H1 (cell line): ENCODE data around the gene ZBED6. TPM values are rescaled to one million over a fixed set of nuclear protein-coding genes. Genes with fewer than 3 reads are reported as not detected.

Experiments
- CTCF ChIA-PET: fragments of 300-600 bp; sonication (Branson Sonifier 250); formaldehyde crosslinking; loops from one replicate; lab custom pipeline; 2021; ENCODE audit not compliant: partially characterized antibody; lab: Charles Lee
- POLR2A ChIA-PET: fragments of 300-600 bp; sonication (Branson Sonifier 250); formaldehyde crosslinking; loops from one replicate; lab custom pipeline; 2021; ENCODE audit warnings: inconsistent platforms; ENCODE audit not compliant: partially characterized antibody; lab: Charles Lee
- DNase-seq, 2 experiments: peaks; one replicate each; pipeline versions ENCODE4 v3.0.0 to v3.0.0-alpha.2; 2010 to 2022; ENCODE audit warnings: low spot score in 2 of 2, low read depth in 1 of 2, mixed read lengths in 1 of 2
- FAIRE-seq: peaks from 2 replicates; lab custom pipeline; 2011; peaks lifted over from hg19 to GRCh38; lab: Jason Lieb, UNC
- H2AFZ ChIP-seq: 2 replicates; pipeline ENCODE4 v1.8.1; 2012; ENCODE audit warnings: low read length, inconsistent platforms
- H2AK5ac ChIP-seq: 2 replicates; pipeline ENCODE4 v1.6.1; 2013; ENCODE audit warnings: low read depth, low read length
- H2BK120ac ChIP-seq: replicated peaks from 2 replicates; pipeline ENCODE3; 2013; ENCODE audit warnings: low read depth, low read length, inconsistent platforms
- H2BK12ac ChIP-seq: 2 replicates; pipeline ENCODE4 v1.6.1; 2013; ENCODE audit warnings: low read depth, low read length
- H2BK15ac ChIP-seq: 2 replicates; pipeline ENCODE4 v1.6.1; 2013; ENCODE audit warnings: low read length
- H2BK20ac ChIP-seq: 2 replicates; pipeline ENCODE4 v1.6.1; 2013; ENCODE audit warnings: low read length
- H2BK5ac ChIP-seq: 2 replicates; pipeline ENCODE4 v1.6.1; 2013; ENCODE audit warnings: low read depth, low read length
- H3K14ac ChIP-seq: 2 replicates; pipeline ENCODE4 v1.6.1; 2013; ENCODE audit warnings: inconsistent platforms; ENCODE audit not compliant: insufficient read length
- H3K18ac ChIP-seq: 2 replicates; pipeline ENCODE4 v1.6.1; 2013; ENCODE audit warnings: low read length; ENCODE audit errors: extremely low read depth
- H3K23ac ChIP-seq: 2 replicates; pipeline ENCODE4 v1.6.1; 2013; ENCODE audit warnings: inconsistent platforms; ENCODE audit not compliant: insufficient read length
- H3K23me2 ChIP-seq: 2 replicates; pipeline ENCODE4 v1.6.1; 2013; ENCODE audit warnings: low read depth, low read length
- H3K27ac ChIP-seq: 2 replicates; pipeline ENCODE4 v1.6.1; 2011; ENCODE audit warnings: low read depth, low read length, inconsistent platforms
- H3K27me3 ChIP-seq, 4 experiments: replicated peaks in 1 of 4; 1 replicate in 1 of 4; 2 replicates in 3 of 4; pipeline versions ENCODE4 v1.6.1 to v1.8.1; 2011 to 2013; ENCODE audit warnings: low read length in 3 of 4, mild to moderate bottlenecking in 3 of 4, inconsistent platforms in 2 of 4, mixed read lengths in 2 of 4, moderate library complexity in 1 of 4; ENCODE audit not compliant: control insufficient read depth in 3 of 4, insufficient read depth in 3 of 4; ENCODE audit errors: extremely low read depth in 1 of 4
- H3K36me3 ChIP-seq, 4 experiments: 2 replicates each; pipeline versions ENCODE4 v1.6.1 to v1.8.1; 2011 to 2013; ENCODE audit warnings: mild to moderate bottlenecking in 4 of 4, low read length in 3 of 4, moderate library complexity in 2 of 4, control low read depth in 1 of 4, inconsistent platforms in 1 of 4; ENCODE audit not compliant: insufficient read depth in 4 of 4, control insufficient read depth in 2 of 4
- H3K4ac ChIP-seq: replicated peaks from 2 replicates; pipeline ENCODE3; 2013; ENCODE audit warnings: low read length, low read depth, mixed read lengths, inconsistent platforms; ENCODE audit not compliant: insufficient read length
- H3K4me1 ChIP-seq, 4 experiments: replicated peaks in 1 of 4; 1 replicate in 1 of 4; 2 replicates in 3 of 4; pipeline versions ENCODE4 v1.6.1 to v1.8.1; 2011 to 2013; ENCODE audit warnings: low read length in 3 of 4, inconsistent platforms in 2 of 4, mixed read lengths in 1 of 4; ENCODE audit not compliant: insufficient read depth in 4 of 4, control insufficient read depth in 3 of 4
- H3K4me2 ChIP-seq, 2 experiments: 2 replicates each; pipeline versions ENCODE4 v1.6.1 to v1.8.1; 2011 to 2013; ENCODE audit warnings: low read depth in 2 of 2, low read length in 2 of 2, control low read depth in 1 of 2, inconsistent platforms in 1 of 2, mild to moderate bottlenecking in 1 of 2; ENCODE audit not compliant: insufficient read depth in 1 of 2
- H3K4me3 ChIP-seq, 4 experiments: fragments of 200-600, 300-600 bp in 1 of 4; sonication (generic), shearing (Covaris generic), sonication (Bioruptor Twin) in 1 of 4; 2 replicates each; pipeline versions ENCODE4 v1.5.1 to v1.8.1; 2011 to 2016; ENCODE audit warnings: low read length in 4 of 4, low read depth in 3 of 4, control low read depth in 2 of 4, inconsistent platforms in 2 of 4, mild to moderate bottlenecking in 2 of 4, mixed read lengths in 1 of 4, moderate library complexity in 1 of 4; ENCODE audit not compliant: insufficient read depth in 2 of 4; ENCODE audit errors: extremely low read depth in 1 of 4
- H3K56ac ChIP-seq: replicated peaks from 2 replicates; pipeline ENCODE3; 2013; ENCODE audit warnings: low read depth, mild to moderate bottlenecking, mixed read lengths, low read length, inconsistent platforms; ENCODE audit not compliant: insufficient read length
- H3K79me1 ChIP-seq: 2 replicates; pipeline ENCODE4 v1.6.1; 2013; ENCODE audit warnings: low read depth, low read length, control low read depth
- H3K79me2 ChIP-seq, 2 experiments: 2 replicates each; pipeline versions ENCODE4 v1.6.1 to v1.8.1; 2012 to 2013; ENCODE audit warnings: low read length in 2 of 2, mild to moderate bottlenecking in 2 of 2, inconsistent platforms in 1 of 2; ENCODE audit not compliant: insufficient read depth in 2 of 2, control insufficient read depth in 1 of 2
- H3K9ac ChIP-seq, 4 experiments: replicated peaks in 1 of 4; 1 replicate in 1 of 4; 2 replicates in 3 of 4; pipeline versions ENCODE4 v1.6.1 to v1.8.1; 2011 to 2013; ENCODE audit warnings: low read depth in 3 of 4, low read length in 3 of 4, control low read depth in 2 of 4, mild to moderate bottlenecking in 2 of 4, moderate library complexity in 2 of 4, inconsistent platforms in 1 of 4; ENCODE audit errors: extremely low read depth in 1 of 4
- H3K9me3 ChIP-seq, 2 experiments: 2 replicates each; pipeline versions ENCODE4 v1.6.1 to v1.8.1; 2012 to 2013; ENCODE audit warnings: mild to moderate bottlenecking in 2 of 2, moderate library complexity in 2 of 2, control low read depth in 1 of 2, inconsistent platforms in 1 of 2, low read depth in 1 of 2, low read length in 1 of 2, mixed read lengths in 1 of 2; ENCODE audit not compliant: insufficient read depth in 2 of 2
- H4K20me1 ChIP-seq, 2 experiments: replicated peaks in 1 of 2; 2 replicates each; pipeline versions ENCODE3 to v1.8.1; 2011 to 2013; ENCODE audit warnings: inconsistent platforms in 2 of 2, low read length in 2 of 2, mild to moderate bottlenecking in 1 of 2; ENCODE audit not compliant: insufficient read depth in 2 of 2, control insufficient read depth in 1 of 2
- H4K5ac ChIP-seq: 2 replicates; pipeline ENCODE4 v1.6.1; 2013; ENCODE audit warnings: low read length, low read depth, mixed read lengths, inconsistent platforms; ENCODE audit not compliant: insufficient read length
- H4K8ac ChIP-seq: 2 replicates; pipeline ENCODE4 v1.8.0; 2013; ENCODE audit warnings: mild to moderate bottlenecking, moderate library complexity, low read length, inconsistent platforms; ENCODE audit not compliant: insufficient read depth; ENCODE audit errors: extremely low read depth
- H4K91ac ChIP-seq: replicated peaks from 2 replicates; pipeline ENCODE3; 2013; ENCODE audit warnings: low read length, mixed read lengths, inconsistent platforms; ENCODE audit not compliant: insufficient read length
- CBX5 ChIP-seq: fragments of 300-800, 300-1000 bp; sonication (generic); IDR thresholded peaks from 2 replicates; pipeline ENCODE4 v1.7.1; 2016; ENCODE audit warnings: antibody characterized with exemption, low read length, low read depth
- CEBPB ChIP-seq: IDR thresholded peaks from 2 replicates; pipeline ENCODE4 v1.6.1; 2012; ENCODE audit warnings: low read depth, low read length
- NRF1 ChIP-seq: IDR thresholded peaks from 2 replicates; pipeline ENCODE4 v1.6.1; 2011; ENCODE audit warnings: mild to moderate bottlenecking, low read depth, low read length, improper control_type of control experiment
- PHF8 ChIP-seq: fragments of 200-600 bp; sonication (generic); conservative IDR thresholded peaks from 2 replicates; pipeline ENCODE4 v1.7.1; 2012; ENCODE audit warnings: low read depth, mild to moderate bottlenecking, inconsistent platforms, low read length, moderate library complexity
- RFX5 ChIP-seq: IDR thresholded peaks from 2 replicates; pipeline ENCODE4 v1.6.1; 2011; ENCODE audit warnings: low read depth, low read length, improper control_type of control experiment, borderline replicate concordance
- RNF2 ChIP-seq: fragments of 200-900, 300-1000 bp; sonication (generic); IDR thresholded peaks from 2 replicates; pipeline ENCODE4 v1.7.1; 2016; ENCODE audit warnings: borderline replicate concordance, low read depth, mild to moderate bottlenecking, antibody characterized with exemption, low read length; ENCODE audit not compliant: poor library complexity, severe bottlenecking; ENCODE audit errors: missing control alignments
- SRF ChIP-seq: IDR thresholded peaks from 2 replicates; pipeline ENCODE4 v1.6.1; 2011; ENCODE audit warnings: mild to moderate bottlenecking, low read depth, low read length, moderate library complexity
- TAF1 ChIP-seq: IDR thresholded peaks from 2 replicates; pipeline ENCODE4 v1.6.1; 2011; ENCODE audit warnings: mild to moderate bottlenecking, low read depth, low read length
- WGBS, 2 experiments: shearing (Covaris generic) in 1 of 2; methylation state at CpG; one replicate each; pipeline versions ENCODE4 v1.1.6 to v1.1.7; 2013 to 2015; ENCODE audit warnings: low lambda C conversion rate in 2 of 2, mixed read lengths in 2 of 2, inconsistent platforms in 1 of 2, low coverage in 1 of 2, missing lambda C conversion rate in 1 of 2; ENCODE audit not compliant: insufficient replicate concordance in 2 of 2, insufficient coverage in 1 of 2, insufficient read length in 1 of 2; ENCODE audit errors: extremely low coverage in 1 of 2, missing lambda C conversion rate in 1 of 2; 5-methylcytosine and 5-hydroxymethylcytosine counted together
- polyA plus RNA-seq, 7 experiments: library from polyadenylated mRNA; depleted of rRNA in 3 of 7; stranded (reverse) in 5 of 7; unstranded in 2 of 7; fragments of >200 nt in 5 of 7; fragments of 200-250 nt in 2 of 7; gene quantifications; 1 replicate in 5 of 7; 2 replicates in 1 of 7; 4 replicates in 1 of 7; pipeline versions ENCODE4 v1.2.1 to v1.2.3, GENCODE V29; 2011 to 2013; ENCODE audit warnings: missing spikeins in 2 of 7, mixed read lengths in 2 of 7
- total RNA-seq: library from RNA; stranded (reverse); fragmentation: NEBNext Ultra II Directional; extraction: Animal tissue kit (Norgen Biotek cat#: 25700); gene quantifications from 2 replicates; pipeline ENCODE4 v1.2.1, GENCODE V29; 2021

ZBED6 gene
- total and polyA plus RNA-seq, 2 of the 8 experiments (the other 6 are each of a cell fraction or from before 2014, with no cell fraction given): 1.4 to 25.9 TPM

- Histone ChIP-seq H3K9ac (no peak overlapping the region), H3K4me3 (no peak overlapping the region), H2BK15ac (no peak overlapping the region), H2BK120ac (no peak overlapping the region), H4K8ac (no peak overlapping the region), H4K20me1 (no peaks in the 10 kb centered on the region), H3K79me1 (no peaks in the 10 kb centered on the region), H3K4me2 (no peak overlapping the region), H3K36me3 (no peaks in the 10 kb centered on the region), H3K4ac (no peak overlapping the region), H2AK5ac (no peak overlapping the region), H3K79me2 (no peaks in the 10 kb centered on the region), H3K23ac (no peak overlapping the region), H3K9me3 (no peaks in the 10 kb centered on the region), H3K27me3 (no peaks in the 10 kb centered on the region), H2BK5ac (no peak overlapping the region), H4K91ac (no peak overlapping the region), H3K23me2 (no peaks in the 10 kb centered on the region), H3K14ac (no peak overlapping the region), H2BK20ac (no peak overlapping the region), H3K56ac (no peak overlapping the region), H3K27ac (no peak overlapping the region), H3K18ac (no peak overlapping the region), H2BK12ac (no peak overlapping the region), H2AFZ (no peak overlapping the region), H4K5ac (no peak overlapping the region), H3K4me1 (no peaks in the 10 kb centered on the region; a peak in 2 of 7 replicates)
- WGBS, 2 experiments: 92% methylated on average over 4 of the region's 4 CpGs; no CpG with 5 or more reads in 1 of the 2 experiments
- CTCF ChIA-PET: no interaction called here
- POLR2A ChIA-PET: no interaction called here
- no peak for DNase-seq
- no peak for FAIRE-seq
- TF ChIP-seq SRF (no peak), PHF8 (no peak), RNF2 (no peak), TAF1 (no peak), NRF1 (no peak), RFX5 (no peak), CEBPB (no peak), CBX5 (no peak)
Measured at GRCh38 chr1:203756036-203756435, 39.4 kb upstream of the ZBED6 start.
